ENCODE measurements around the gene ERCC4.

- TF ChIP-seq POLR2AphosphoS2 (conservative IDR thresholded peaks at IDR 0.05; ENCODE audit: low read length) (no peak), RCOR1 (IDR thresholded peaks at IDR 0.05; ENCODE audit: low read depth, low read length) (no peak)
These were observed 81.6 kb downstream of the ERCC4 start for GRCh38 chr16:14001521-14001920.
